ENCODE measurements around the gene ADARB1. TPM values are rescaled to one million over a fixed set of nuclear protein-coding genes. Genes with fewer than 3 reads are reported as not detected.
A peak's percentile ranks its signal among the peaks of the same experiment; 100 is the strongest.

The ADARB1 gene
- total RNA-seq, 1 donor = 2.1 TPM

DNA sequence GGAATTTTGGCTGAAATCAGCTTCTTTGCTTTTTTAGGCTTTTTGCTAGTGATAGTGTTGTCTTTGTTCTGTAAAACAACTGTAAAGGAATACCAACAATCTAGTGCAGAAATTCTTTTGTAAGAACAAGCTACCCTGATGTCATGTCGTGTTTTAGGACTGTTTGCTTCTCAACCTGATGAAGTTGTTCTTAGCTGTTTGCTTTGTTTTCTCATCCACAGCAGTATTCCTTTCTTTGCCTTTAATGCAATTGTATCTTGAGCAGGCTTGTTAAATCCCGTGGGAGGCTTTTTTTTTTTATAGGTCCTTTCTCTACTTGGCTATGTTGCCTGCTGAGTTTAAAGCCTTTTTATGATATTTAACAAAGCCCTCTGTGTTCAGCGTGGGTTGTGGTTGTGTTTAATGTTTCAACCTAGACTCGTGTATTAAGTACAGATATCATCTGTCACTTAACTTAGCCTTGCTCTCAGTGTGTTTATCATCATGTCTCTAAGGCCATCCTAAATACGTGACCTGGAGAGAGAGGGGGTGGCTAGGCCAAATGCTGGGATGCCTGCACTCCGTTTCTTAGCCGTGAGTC lies 31.6 kb downstream of the ADARB1 start:
- DNase-seq (ENCODE audit: low read depth) = peak; percentile 15
- no peak overlapping the region for H3K4me3 ChIP-seq (ENCODE audit: low read depth, low read length)
- TF ChIP-seq, protein P1, sequence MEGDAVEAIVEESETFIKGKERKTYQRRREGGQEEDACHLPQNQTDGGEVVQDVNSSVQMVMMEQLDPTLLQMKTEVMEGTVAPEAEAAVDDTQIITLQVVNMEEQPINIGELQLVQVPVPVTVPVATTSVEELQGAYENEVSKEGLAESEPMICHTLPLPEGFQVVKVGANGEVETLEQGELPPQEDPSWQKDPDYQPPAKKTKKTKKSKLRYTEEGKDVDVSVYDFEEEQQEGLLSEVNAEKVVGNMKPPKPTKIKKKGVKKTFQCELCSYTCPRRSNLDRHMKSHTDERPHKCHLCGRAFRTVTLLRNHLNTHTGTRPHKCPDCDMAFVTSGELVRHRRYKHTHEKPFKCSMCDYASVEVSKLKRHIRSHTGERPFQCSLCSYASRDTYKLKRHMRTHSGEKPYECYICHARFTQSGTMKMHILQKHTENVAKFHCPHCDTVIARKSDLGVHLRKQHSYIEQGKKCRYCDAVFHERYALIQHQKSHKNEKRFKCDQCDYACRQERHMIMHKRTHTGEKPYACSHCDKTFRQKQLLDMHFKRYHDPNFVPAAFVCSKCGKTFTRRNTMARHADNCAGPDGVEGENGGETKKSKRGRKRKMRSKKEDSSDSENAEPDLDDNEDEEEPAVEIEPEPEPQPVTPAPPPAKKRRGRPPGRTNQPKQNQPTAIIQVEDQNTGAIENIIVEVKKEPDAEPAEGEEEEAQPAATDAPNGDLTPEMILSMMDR (IDR thresholded peaks at IDR 0.05; ENCODE audit: insufficient read depth, low read length) = no peak

DNA sequence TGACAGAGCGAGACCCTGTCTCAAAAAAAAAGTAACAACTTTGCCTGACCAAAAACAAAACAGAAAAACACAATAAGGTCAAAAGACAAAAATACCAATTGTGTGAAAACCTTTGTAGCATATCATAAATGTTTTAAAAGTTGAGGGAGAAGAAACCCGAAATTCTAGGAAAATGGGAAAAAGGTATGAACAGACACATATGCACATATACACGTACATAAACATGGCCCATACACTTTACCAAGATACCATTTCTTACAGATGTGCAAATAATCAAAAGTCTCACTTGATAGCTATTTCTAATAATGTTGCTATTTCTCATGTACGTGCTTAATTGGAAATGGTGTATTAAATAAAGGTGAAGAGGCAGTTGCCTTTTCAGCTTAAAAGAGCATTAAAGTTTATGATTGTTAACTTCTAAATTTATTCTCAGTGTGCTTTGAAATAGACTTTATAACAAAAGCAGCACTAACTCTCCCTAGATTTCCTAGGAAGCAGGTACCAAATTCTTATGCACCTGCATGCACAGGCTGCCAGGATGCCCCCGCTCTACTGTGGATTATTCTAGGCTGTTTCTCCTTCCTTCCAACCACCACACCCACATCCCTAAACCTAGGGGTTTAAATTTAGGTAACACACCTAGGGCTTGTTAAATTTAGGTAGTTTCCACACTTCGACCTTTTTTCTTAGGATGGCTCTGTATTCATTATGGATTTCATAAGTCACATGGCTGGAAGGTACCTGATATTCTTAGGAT lies 33.8 kb downstream of the ADARB1 start:
- no peak overlapping the region for H3K4me3 ChIP-seq (ENCODE audit: low read depth, low read length)
- DNase-seq (ENCODE audit: low read depth) = no peak
- TF ChIP-seq, protein P1 (IDR thresholded peaks at IDR 0.05; ENCODE audit: insufficient read depth, low read length) = no peak

DNA sequence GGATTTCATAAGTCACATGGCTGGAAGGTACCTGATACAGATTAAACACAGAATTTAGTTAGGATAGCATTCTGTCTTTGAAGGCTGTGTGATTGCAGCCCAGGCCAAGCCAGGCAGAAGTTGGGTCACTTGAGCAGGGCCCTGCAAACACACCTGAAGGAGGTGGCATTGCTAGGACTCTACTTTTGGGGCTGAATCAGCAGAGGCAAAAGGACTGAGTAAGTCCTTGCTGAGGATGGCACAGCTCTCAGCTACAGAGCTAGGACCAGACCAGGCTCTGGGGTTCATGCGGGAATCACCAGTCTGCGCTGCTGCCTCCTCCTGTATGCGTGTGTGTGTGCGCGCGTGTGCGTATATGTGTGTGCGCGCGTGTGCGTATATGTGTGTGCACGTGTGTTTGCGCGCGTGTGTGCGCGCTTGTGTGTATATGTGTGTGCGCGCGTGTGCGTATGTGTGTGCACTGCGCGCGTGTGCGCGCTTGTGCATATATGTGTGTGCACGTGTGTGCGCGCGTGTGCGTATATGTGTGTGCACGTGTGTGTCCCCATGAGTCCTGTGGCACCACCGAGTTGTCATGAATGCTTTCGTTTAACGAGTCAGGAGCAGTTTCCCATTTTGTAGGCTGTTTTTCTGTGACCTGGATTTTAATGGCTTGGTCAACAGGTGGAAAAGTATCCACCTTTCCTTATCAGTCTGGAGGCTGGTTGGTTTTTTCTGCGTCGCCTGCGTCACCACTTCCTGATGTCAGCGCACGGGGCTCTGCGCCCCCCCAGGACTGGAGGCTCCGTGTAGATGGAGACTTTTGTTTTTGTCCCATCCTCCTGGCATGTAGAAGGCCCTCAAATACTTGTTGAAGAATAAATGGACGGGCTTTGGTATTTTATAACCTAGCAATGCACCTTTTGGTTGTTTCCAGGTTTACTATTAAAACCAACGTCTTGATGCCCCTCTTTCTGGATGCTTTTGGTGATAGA lies 34.7 kb downstream of the ADARB1 start:
- TF ChIP-seq, protein P1 (IDR thresholded peaks at IDR 0.05; ENCODE audit: insufficient read depth, low read length) = no peak
- DNase-seq (ENCODE audit: low read depth) = no peak
- no peak overlapping the region for H3K4me3 ChIP-seq (ENCODE audit: low read depth, low read length)

DNA sequence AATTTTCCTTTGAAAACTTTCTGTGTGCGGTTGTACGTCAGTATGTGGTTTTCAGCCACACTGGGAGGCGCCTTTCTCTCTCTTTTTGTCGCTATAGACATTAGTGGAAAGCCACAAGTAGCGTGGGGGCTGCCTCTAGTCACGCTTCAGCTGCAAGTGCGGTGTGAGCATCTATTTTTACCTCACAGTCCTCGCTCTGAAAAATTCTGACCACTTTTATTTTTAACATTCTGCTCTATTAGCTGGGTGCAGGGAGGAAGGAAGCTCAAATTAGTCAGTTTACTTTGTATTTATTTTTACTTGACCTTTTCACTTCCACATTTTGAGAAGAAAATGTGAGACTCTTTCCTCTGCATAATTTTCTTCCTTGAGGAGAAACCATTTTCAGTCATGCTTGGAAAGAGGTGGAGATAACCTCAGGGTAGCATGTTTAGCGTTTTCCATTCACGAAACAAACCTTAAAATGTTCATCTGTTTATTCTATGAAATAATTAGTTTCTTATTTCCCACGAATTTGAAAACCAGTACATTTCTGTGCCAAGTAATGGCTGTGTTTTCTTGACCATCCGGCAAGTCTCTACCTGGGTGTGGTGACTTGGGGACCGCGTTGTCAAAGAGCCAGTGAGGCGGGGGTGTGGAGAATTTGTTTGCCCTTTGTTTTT lies 35.6 kb downstream of the ADARB1 start:
- no peak overlapping the region for H3K4me3 ChIP-seq (ENCODE audit: low read depth, low read length)
- TF ChIP-seq, protein P1 (IDR thresholded peaks at IDR 0.05; ENCODE audit: insufficient read depth, low read length) = no peak

DNA sequence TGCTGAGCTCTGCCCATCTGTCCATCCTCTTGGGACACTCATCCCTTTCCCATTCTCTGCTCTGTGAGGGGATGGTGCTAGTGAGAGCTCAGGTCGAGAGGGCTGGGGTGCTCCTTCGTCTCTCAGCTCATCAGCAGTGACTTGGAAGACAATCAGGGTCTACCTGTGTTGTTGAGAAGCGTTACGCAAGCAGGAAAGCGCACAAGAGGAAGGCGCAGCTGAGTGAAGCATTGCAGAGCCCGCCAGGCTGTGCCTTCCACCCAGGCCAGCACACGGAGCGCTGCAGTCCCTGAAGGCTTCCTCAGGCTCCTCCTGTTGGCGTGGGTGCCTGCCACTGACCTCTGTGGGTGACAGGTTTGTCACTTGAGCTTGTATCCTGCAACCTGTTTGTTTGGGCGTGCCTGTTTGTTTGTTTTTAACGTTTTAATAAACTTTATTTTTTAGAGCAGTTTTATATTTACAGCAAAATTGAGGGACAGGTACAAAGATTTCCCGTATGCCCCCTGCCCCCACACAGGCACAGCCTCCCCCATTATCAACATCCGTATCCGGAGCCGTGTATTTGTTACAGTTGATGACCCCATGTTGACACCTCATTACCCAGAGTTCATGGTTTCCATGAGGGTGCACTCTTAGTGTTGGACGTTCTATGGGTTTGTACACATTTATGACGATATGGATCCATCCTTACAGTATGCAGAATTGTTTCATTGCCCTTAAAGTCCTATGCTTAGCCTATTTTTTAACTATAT lies 36.7 kb downstream of the ADARB1 start:
- DNase-seq (ENCODE audit: low read depth) = no peak
- TF ChIP-seq, protein P1 (IDR thresholded peaks at IDR 0.05; ENCODE audit: insufficient read depth, low read length) = no peak
- H3K4me3 ChIP-seq (ENCODE audit: low read depth, low read length) = no peak overlapping the region

More for the DNA sequence above, 35.6 kb downstream of the ADARB1 start:
- DNase-seq (ENCODE audit: low read depth) = no peak
